Pancreas (tissue), 10 donors: ENCODE data around the gene LSM14B. TPM values are rescaled to one million over a fixed set of nuclear protein-coding genes. Genes with fewer than 3 reads are reported as not detected.
"Not testable (repeated sequence)": the region's sequence is repeated elsewhere in the genome, so short reads cannot be mapped to it uniquely, and the experiment has no call there.

Experiments
- ATAC-seq, 4 donors: fragments of 200-7000 bp; cut with Tn5 transposase; one replicate each; pipeline versions ENCODE4 v1.8.0 to v1.9.1; 2020; ENCODE audit warnings: mild to moderate bottlenecking in 4 of 4, moderate library complexity in 4 of 4
- DNase-seq, 6 donors: peaks; one replicate each; pipeline ENCODE4 v3.0.0-alpha.2; 2020
- FAIRE-seq: peaks from 2 replicates; lab custom pipeline; 2012; peaks lifted over from hg19 to GRCh38; lab: Jason Lieb, UNC
- H3K27ac ChIP-seq, 4 donors: fragments of 200-600 bp; sonication (generic); 1 replicate in 3 of 4; 2 replicates in 1 of 4; pipeline versions ENCODE4 v1.5.0 to v1.8.0; 2020
- H3K27me3 ChIP-seq, 4 donors: fragments of 200-600 bp; one replicate each; pipeline ENCODE4 v1.8.0; 2021
- H3K36me3 ChIP-seq, 3 donors: fragments of 200-600 bp; sonication (generic) in 1 of 3; one replicate each; pipeline versions ENCODE4 v1.5.0 to v1.8.0; 2020 to 2021
- H3K4me1 ChIP-seq, 3 donors: fragments of 200-600 bp; one replicate each; pipeline ENCODE4 v1.8.0; 2021
- H3K4me3 ChIP-seq, 4 donors: fragments of 200-600 bp; sonication (generic) in 2 of 4; one replicate each; pipeline versions ENCODE4 v1.5.0 to v1.8.0; 2020 to 2021
- H3K9me3 ChIP-seq, 4 donors: fragments of 200-600 bp; one replicate each; pipeline ENCODE4 v1.8.0; 2021
- WGBS, 2 donors: extraction: QIAGEN DNeasy Blood & Tissue Kit; methylation state at CpG; one replicate each; pipeline ENCODE4 v1.1.7; 2013; 5-methylcytosine and 5-hydroxymethylcytosine counted together
- intact Hi-C, 3 donors: fragments of 100-400 bp; cut with DNase I; formaldehyde crosslinking; loops; one replicate each; pipeline versions ENCODE4 v1.11.1 to v1.14.2; 2022
- polyA plus RNA-seq, 2 donors: library from polyadenylated mRNA; stranded (reverse); fragments of 200-250 nt; gene quantifications; one replicate each; pipeline ENCODE4 v1.2.3, GENCODE V29; 2013
- total RNA-seq, 6 donors: library from RNA; stranded (reverse); fragmentation: NEBNext Ultra II Directional in 4 of 6; extraction: Animal tissue kit (Norgen Biotek cat#: 25700) in 4 of 6; gene quantifications; one replicate each; pipeline versions ENCODE4 v1.2.1 to v1.2.4, GENCODE V29; 2021 to 2023
- TF ChIP-seq, protein P1 (sequence below), 4 donors: fragments of 200-600 bp; sonication (generic) in 3 of 4; IDR thresholded peaks; one replicate each; pipeline versions ENCODE4 v1.5.0 to v1.8.0; 2021; ENCODE audit warnings: antibody characterized with exemption in 4 of 4
- donor health status: healthy with polysubstance abuse.
- donor health status: DM: no; HTN: no; CAD: no; lungs with moderate emphysema.
- donor health status: DM: no; HTN: no; CAD: no.
- donor health status: control.
- donor health status: control.
- donor health status: Bipolar disorder and iron deficiency.
- donor health status: DM: yes; HTN: yes; CAD: no.
- donor health status: DM: no; HTN: no; CAD: no.
- donor health status: DM: no; HTN: no; CAD: no.
- donor health status: DM: yes; HTN: yes; CAD: no.

LSM14B gene
- total and polyA plus RNA-seq, 8 donors = 8.4 to 20.1 (median 16.7) TPM

DNA sequence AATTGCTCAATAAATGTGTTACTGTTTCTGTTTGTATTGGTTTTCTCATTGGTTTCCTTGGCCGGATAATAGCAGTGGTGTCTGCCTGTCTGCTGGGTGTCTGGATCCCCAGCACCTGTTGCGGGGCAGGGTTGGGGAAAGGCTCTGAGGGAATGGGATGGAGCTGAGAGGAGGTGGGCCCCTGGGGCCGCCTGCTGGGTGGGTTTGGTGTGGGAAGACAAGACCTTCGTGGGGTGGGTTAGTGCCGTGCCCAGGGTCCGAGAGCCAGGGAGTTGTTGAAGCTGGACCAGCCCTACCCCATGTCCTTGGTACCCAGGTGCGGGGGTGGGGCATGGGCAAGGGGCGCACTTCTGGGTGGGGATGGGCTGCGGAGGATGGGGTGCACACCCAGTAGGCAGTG is 25.3 kb downstream of the LSM14B start:
- DNase-seq = no peak
- H3K4me3 ChIP-seq = no peak overlapping the region
- no peak for FAIRE-seq
- 94 to 100% methylated on average over 9 of the region's 9 CpGs for WGBS, 2 donors
- no peaks in the 10 kb centered on the region for H3K27me3 ChIP-seq
- no peak for ATAC-seq
- TF ChIP-seq, protein P1, sequence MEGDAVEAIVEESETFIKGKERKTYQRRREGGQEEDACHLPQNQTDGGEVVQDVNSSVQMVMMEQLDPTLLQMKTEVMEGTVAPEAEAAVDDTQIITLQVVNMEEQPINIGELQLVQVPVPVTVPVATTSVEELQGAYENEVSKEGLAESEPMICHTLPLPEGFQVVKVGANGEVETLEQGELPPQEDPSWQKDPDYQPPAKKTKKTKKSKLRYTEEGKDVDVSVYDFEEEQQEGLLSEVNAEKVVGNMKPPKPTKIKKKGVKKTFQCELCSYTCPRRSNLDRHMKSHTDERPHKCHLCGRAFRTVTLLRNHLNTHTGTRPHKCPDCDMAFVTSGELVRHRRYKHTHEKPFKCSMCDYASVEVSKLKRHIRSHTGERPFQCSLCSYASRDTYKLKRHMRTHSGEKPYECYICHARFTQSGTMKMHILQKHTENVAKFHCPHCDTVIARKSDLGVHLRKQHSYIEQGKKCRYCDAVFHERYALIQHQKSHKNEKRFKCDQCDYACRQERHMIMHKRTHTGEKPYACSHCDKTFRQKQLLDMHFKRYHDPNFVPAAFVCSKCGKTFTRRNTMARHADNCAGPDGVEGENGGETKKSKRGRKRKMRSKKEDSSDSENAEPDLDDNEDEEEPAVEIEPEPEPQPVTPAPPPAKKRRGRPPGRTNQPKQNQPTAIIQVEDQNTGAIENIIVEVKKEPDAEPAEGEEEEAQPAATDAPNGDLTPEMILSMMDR (IDR thresholded peaks at IDR 0.05) = no peak
- H3K36me3 ChIP-seq = no peaks in the 10 kb centered on the region
- H3K27ac ChIP-seq = no peak overlapping the region
- H3K9me3 ChIP-seq = no peaks in the 10 kb centered on the region
- intact Hi-C loops = no loop called here
- peaks cover 7 to 8% (median 7%) of the 10 kb centered on the region in 3 donors for H3K4me1 ChIP-seq

DNA sequence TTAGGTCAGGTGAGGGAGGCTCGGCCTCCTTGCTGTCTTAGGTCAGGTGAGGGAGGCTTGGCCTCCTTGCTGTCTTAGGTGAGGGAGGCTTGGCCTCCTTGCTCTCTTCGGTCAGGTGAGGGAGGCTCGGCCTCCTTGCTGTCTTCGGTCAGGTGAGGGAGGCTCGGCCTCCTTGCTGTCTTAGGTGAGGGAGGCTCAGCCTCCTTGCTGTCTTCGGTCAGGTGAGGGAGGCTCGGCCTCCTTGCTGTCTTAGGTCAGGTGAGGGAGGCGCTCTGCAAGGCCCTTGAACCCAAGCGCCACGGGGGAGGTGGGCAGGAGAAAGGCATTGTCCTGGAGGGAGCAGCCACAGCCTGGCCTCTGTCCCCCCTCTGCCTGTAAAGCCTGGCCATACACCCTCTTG is 26.1 kb downstream of the LSM14B start:
- H3K4me1 ChIP-seq, H3K27ac ChIP-seq, H3K9me3 ChIP-seq, H3K36me3 ChIP-seq, intact Hi-C loops, FAIRE-seq, H3K4me3 ChIP-seq, H3K27me3 ChIP-seq, ATAC-seq, DNase-seq: not testable (repeated sequence)
- WGBS, 2 donors = 95% methylated on average over 9 to 10 of the region's 10 CpGs

DNA sequence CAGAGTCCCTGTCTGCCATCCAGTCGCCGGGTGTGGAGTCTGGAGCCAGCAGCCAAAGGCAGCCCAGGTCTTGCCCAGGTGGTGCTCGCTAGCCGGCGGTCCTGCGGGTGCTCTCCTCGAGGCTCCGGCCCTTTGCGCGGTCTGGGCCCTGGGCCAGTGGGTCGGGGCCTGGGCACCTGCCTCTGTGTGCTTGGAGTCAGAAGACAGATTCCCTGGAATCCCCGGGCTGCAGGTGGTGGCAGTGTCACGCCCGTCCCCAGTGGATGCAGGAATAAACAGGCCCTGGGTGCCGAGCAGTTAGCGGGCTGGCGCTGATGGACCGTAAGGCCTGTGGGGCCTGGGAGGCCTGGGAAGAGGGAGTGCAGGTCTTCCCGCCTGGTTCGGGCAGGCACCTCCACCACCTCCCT is 26.6 kb downstream of the LSM14B start:
- Histone ChIP-seq H3K27ac (no peak overlapping the region), H3K27me3 (no peaks in the 10 kb centered on the region), H3K36me3 (no peaks in the 10 kb centered on the region), H3K4me3 (no peak overlapping the region), H3K9me3 (no peaks in the 10 kb centered on the region), H3K4me1 (peaks cover 7 to 8% (median 7%) of the 10 kb centered on the region in 3 donors)
- no peak for ATAC-seq
- FAIRE-seq = no peak
- peak in 1 of 6 donors; percentile 76 for DNase-seq
- intact Hi-C loops = no loop called here
- WGBS, 2 donors = 84 to 87% methylated on average over 19 to 20 of the region's 20 CpGs
- TF ChIP-seq, protein P1 (IDR thresholded peaks at IDR 0.05) = no peak

DNA sequence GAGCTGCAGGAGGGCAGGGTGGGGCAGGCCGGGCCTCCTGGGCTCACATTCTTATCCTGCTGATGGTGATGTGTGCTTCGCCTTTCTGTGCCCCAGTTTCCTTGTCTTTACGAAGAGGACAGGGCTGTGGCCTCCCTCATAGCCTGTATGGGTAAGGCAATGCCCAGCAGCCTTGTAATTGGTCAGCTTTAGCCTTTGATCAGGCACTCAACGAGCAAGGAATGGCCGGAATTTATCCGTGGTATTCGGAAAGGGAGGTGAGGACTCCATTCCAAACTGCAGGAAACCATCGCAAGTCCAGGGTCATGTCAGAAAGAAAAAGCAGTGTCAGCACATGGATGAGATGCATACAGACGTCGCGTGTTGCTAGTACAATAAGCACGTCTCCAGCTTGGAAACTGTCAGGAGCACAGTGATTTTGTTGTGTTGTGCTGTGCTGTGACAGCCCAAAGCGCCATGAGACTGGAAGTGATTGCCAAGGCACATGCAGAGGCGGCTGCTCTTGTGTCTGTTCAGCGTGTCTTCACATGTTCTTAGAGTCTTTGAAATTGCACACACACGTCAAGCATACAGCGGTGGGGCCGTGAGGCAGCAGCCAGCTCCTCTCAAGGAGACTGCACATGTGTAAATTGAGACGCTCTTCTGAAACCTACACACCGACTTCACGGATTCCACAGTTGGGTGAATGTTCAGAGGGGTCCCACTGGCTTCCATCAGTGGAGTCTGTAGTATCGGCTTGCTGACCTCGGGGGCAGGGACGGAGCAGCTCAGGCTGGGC is 27.4 kb downstream of the LSM14B start:
- H3K27ac ChIP-seq = no peak overlapping the region
- TF ChIP-seq, protein P1 (IDR thresholded peaks at IDR 0.05) = no peak
- intact Hi-C loops = no loop called here

DNA sequence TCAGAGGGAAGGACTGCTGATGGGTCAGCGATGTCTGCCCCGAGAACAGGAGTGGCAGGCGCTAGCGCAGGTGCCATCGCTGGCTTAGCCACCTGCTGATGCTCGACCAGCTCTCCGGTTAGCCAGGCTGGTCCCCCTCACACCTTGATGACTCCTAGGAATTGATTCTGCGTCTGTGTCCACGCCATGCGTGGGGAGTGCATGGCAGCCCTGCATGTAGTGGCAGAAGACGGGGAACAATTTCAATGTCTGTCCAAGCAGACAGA is 28.0 kb downstream of the LSM14B start:
- Histone ChIP-seq H3K4me3 (no peak overlapping the region), H3K27ac (no peak overlapping the region), H3K9me3 (no peaks in the 10 kb centered on the region), H3K4me1 (peaks cover 0 to under 1% (median 0%) of the 10 kb centered on the region in 3 donors), H3K36me3 (no peaks in the 10 kb centered on the region), H3K27me3 (no peaks in the 10 kb centered on the region)
- 95 to 98% methylated on average over 11 of the region's 11 CpGs for WGBS, 2 donors
- DNase-seq (no peak), FAIRE-seq (no peak), ATAC-seq (no peak)
- TF ChIP-seq, protein P1 (IDR thresholded peaks at IDR 0.05) = no peak
- intact Hi-C loops = no loop called here

More for the DNA sequence above, 27.4 kb downstream of the LSM14B start:
- no peak for ATAC-seq
- DNase-seq = no peak
- FAIRE-seq = no peak
- H3K4me3 ChIP-seq = no peak overlapping the region
- H3K27me3 ChIP-seq = no peaks in the 10 kb centered on the region
- WGBS, 2 donors = 79 to 81% methylated on average over 24 of the region's 24 CpGs
- H3K36me3 ChIP-seq = no peaks in the 10 kb centered on the region
- H3K4me1 ChIP-seq = peaks cover 5% of the 10 kb centered on the region in 3 donors
- no peaks in the 10 kb centered on the region for H3K9me3 ChIP-seq
